ENCODE measurements around the gene HEATR3.

Gene HEATR3

DNA sequence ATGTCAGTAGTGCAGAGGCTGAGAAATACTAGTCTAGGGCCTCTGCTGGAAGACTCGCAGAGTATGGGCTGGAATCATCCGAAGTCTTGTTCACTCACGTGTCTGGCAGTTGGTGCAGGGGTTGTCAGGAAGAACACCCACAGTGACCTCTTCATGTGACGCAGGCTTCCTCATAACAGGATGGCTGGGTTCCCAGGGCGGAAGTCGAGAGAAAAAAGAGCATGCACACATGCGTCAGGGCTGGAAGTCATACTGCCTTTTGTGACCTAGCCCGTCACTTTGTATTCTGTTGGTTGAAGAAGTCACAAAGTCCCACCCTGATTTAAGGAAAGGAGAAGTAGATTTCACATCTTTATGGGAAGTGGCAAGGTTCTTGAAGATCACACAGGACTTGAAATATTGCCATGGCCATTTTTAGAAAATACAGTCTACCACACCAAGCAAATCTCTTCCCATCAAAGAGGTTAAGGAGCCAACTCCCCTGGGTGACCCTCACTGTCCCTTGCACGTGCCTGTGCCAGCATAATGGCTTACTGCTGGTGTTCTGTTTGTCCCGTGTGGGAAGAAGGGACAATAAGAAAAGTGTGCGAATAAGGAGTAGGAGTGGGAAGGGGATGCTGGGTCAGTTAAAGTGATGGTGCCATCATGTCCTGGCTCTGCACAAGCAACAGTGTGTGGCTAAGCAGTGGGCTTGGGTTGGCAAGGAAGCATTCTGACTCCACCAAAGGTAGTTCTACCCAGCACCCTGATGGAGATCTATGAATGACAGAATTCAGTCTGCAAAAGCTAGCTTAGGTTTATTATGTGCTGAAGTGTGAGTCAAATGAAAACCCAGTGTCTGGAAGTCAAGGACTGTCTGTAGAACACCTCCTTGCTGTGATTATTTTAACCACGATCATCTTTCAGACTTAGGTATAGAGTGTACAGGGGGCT, 28.1 kb downstream of the HEATR3 start:
- DNase-seq (ENCODE audit: low read depth), result no peak

DNA sequence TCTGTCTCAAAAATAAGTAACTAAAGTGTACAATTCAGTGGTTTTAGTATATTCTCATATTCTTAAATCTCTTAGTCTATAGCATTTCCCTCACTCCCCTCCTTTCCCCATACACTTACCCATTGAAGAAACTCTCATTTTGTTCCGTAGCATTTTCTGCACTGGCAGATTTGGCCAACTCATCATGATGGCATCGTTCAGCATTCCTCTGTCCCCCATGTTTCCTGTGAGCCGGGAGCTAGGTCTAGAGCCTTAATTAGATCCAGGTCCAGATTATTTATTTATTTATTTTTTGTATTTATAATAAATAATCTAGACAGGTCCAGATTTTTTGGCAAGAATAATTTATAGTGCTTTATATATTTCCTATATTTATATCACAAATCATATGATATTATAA, 31.0 kb downstream of the HEATR3 start:
- DNase-seq (ENCODE audit: low read depth), result peak; percentile 10
- no peak overlapping the region for H3K4me3 ChIP-seq (replicated peaks; ENCODE audit: low read depth, low read length)
- TF ChIP-seq, protein P1, sequence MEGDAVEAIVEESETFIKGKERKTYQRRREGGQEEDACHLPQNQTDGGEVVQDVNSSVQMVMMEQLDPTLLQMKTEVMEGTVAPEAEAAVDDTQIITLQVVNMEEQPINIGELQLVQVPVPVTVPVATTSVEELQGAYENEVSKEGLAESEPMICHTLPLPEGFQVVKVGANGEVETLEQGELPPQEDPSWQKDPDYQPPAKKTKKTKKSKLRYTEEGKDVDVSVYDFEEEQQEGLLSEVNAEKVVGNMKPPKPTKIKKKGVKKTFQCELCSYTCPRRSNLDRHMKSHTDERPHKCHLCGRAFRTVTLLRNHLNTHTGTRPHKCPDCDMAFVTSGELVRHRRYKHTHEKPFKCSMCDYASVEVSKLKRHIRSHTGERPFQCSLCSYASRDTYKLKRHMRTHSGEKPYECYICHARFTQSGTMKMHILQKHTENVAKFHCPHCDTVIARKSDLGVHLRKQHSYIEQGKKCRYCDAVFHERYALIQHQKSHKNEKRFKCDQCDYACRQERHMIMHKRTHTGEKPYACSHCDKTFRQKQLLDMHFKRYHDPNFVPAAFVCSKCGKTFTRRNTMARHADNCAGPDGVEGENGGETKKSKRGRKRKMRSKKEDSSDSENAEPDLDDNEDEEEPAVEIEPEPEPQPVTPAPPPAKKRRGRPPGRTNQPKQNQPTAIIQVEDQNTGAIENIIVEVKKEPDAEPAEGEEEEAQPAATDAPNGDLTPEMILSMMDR (IDR thresholded peaks at IDR 0.05; ENCODE audit: low read length, missing control alignments), result no peak

More for the DNA sequence above, 28.1 kb downstream of the HEATR3 start:
- TF ChIP-seq, protein P1 (IDR thresholded peaks at IDR 0.05; ENCODE audit: low read length, missing control alignments), result no peak
- H3K4me3 ChIP-seq (replicated peaks; ENCODE audit: low read depth, low read length), result no peak overlapping the region

DNA sequence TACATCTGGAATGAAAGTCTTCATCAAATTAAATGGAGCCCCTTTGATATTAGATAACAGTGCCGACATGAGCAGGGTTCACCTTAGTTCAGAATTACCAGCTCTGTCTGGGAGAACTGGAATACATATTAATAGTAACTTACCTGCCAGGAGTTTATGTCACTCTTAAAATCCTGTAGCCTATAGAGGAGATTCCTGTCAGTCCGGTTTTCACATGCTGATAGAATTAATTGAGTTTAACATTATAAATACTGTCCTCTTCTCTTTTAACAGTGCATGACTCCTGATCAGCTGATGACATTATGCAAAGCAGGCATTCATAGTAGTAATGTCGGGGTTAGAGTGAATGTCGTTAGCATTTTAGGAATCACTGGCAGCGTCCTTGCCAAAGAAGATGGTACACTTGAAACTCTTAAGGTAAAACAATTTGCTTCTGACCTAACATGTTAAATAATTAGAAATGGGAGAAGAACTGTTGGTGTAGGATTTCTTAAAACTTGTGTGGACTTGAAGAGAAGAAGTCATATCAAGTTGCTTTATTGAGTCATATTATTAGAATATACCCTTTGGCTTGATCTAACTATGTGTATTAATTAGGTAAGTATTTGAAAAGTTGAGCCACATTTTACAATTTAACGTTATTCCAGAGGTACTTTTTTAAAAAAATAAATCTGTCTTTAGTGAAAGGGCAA, 34.3 kb downstream of the HEATR3 start:
- TF ChIP-seq, protein P1 (IDR thresholded peaks at IDR 0.05; ENCODE audit: low read length, missing control alignments), result no peak
- no peak for DNase-seq (ENCODE audit: low read depth)
- H3K4me3 ChIP-seq (replicated peaks; ENCODE audit: low read depth, low read length), result no peak overlapping the region

DNA sequence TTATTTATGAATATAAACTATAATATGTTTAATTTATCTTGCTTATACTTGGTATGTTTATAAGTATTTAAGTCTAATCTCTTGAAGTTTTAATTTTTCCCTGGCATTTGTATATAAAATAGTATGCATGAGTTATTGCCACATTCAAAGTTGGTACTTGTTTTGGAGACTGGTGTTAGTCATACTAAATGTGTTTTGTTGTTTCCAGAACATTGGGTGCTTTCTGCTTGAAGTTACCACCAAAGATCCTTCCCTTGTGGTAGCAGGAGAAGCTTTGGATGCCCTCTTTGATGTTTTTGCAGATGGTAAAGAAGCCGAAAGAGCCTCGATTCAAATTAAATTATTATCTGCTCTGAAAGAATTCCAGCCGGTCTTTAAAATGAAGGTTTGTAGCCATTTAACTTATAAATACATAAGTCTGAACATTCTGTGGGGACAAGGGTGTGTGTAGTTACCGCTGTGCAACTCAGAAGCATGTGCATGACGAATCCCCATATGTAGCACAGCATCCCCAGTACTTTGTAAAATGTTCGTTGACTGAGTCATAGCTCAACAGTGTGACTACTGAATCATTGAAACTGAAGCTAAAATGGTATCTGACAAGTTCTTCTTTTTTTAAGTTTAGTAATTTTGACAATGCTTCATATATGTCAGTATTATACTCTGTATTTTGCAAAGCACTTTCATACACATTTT, 36.4 kb downstream of the HEATR3 start:
- TF ChIP-seq, protein P1 (IDR thresholded peaks at IDR 0.05; ENCODE audit: low read length, missing control alignments), result no peak
- DNase-seq (ENCODE audit: low read depth), result peak; percentile 21
- no peak overlapping the region for H3K4me3 ChIP-seq (replicated peaks; ENCODE audit: low read depth, low read length)

DNA sequence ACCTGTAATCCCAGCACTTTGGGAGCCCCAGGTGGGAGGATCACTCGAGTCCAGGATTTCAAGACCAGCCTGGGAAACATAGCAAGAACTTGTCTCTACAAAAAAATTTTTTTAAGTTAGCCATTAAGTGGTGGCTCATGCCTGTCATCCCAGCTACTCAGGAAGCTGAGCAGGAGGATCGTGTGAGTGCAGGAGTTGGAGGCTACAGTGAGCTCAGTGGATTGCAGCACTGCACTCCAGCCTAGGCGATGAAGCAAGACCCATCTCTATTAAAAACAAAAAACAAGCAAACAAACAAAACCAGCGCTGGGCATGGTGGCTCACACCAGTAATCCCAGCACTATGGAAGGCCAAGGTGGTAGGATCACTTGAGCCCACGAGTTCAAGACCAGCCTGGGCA, 38.0 kb downstream of the HEATR3 start:
- peak; percentile 65 for DNase-seq (ENCODE audit: low read depth)
- no peak overlapping the region for H3K4me3 ChIP-seq (replicated peaks; ENCODE audit: low read depth, low read length)
- TF ChIP-seq, protein P1 (IDR thresholded peaks at IDR 0.05; ENCODE audit: low read length, missing control alignments), result no peak

DNA sequence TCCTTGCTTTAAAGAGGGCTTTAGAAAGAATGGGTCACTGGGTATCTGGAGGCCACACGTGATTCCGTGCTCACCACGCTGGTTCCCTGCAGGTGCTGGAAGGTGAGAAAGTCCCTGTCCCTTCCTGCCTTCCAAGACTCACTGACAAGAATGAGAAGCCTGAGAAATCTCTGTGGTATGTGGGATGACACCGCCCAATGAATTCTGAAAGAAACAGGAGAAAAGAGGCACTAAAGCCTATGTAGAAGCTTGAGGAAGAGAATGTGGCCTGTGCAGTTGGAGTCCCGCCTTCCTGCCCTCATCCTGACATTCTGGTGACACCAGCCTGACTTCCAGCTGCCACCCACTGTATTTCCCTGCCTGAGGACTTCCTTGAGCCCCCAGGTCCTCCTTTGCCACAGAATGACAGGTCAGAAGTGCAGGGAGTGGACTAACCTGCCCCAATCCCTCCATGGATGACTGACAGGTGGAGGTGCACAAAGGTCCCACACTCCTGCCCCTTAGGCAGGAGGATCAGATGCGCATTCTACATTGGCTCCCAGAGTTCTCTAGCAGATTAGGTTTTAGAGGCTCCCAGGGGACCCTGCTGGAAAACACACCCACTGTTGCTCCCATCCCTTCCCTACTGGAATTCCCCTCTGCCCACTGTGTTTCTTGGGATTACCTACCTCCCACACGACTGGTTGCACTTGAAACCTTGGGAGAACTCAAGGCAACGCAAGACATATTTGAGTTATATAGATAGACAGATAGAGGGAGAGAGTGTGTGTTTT, 48.8 kb downstream of the HEATR3 start:
- no peak overlapping the region for H3K4me3 ChIP-seq (replicated peaks; ENCODE audit: low read depth, low read length)
- no peak for DNase-seq (ENCODE audit: low read depth)
- TF ChIP-seq, protein P1 (IDR thresholded peaks at IDR 0.05; ENCODE audit: low read length, missing control alignments), result no peak

All from fibroblast of pulmonary artery (primary cell).